Endothelial cell of umbilical vein (primary cell): Measurements from ENCODE around the gene TIGIT. TPM values are rescaled to one million over a fixed set of nuclear protein-coding genes. Genes with fewer than 3 reads are reported as not detected.

Experiments
- BruUV-seq: library from RNA; stranded (reverse); fragments of 400-500 nt; replicated peaks from 2 replicates; lab custom pipeline; 2021; lab: Mats Ljungman, UMichigan
- CTCF ChIA-PET: fragments of 300-600, 350-600 bp; sonication (Branson Sonifier 250); formaldehyde crosslinking; loops from one replicate; lab custom pipeline; 2021; ENCODE audit warnings: antibody characterized with exemption, inconsistent platforms; lab: Charles Lee
- POLR2A ChIA-PET: fragments of 300-600, 350-600 bp; sonication (Branson Sonifier 250); formaldehyde crosslinking; loops from one replicate; lab custom pipeline; 2021; ENCODE audit warnings: antibody characterized with exemption, inconsistent platforms; lab: Charles Lee
- DNase-seq: peaks from one replicate; pipeline ENCODE4 v3.0.0-alpha.2; 2011; ENCODE audit warnings: low read depth, low spot score
- FAIRE-seq: peaks from 2 replicates; lab custom pipeline; 2011; peaks lifted over from hg19 to GRCh38; lab: Jason Lieb, UNC
- H2AFZ ChIP-seq: 2 replicates; pipeline ENCODE4 v1.6.0; 2012; ENCODE audit warnings: low read depth, low read length, control low read depth, inconsistent platforms
- H3K27ac ChIP-seq: 2 replicates; pipeline ENCODE4 v1.5.1; 2011; ENCODE audit warnings: low read depth, mild to moderate bottlenecking, control low read depth, low read length, moderate library complexity; ENCODE audit not compliant: insufficient read depth
- H3K27me3 ChIP-seq, 2 experiments: 2 replicates each; pipeline versions ENCODE4 v1.6.0 to v1.6.1; 2011; ENCODE audit warnings: low read length in 2 of 2, mixed read lengths in 1 of 2; ENCODE audit not compliant: control insufficient read depth in 2 of 2, insufficient read depth in 2 of 2
- H3K36me3 ChIP-seq, 2 experiments: 2 replicates in 1 of 2; 3 replicates in 1 of 2; pipeline ENCODE4 v1.5.1; 2011; ENCODE audit warnings: low read length in 2 of 2, mild to moderate bottlenecking in 1 of 2, moderate library complexity in 1 of 2; ENCODE audit not compliant: control insufficient read depth in 2 of 2, insufficient read depth in 2 of 2; ENCODE audit errors: extremely low read depth in 1 of 2
- H3K4me1 ChIP-seq: 3 replicates; pipeline ENCODE4 v1.5.1; 2011; ENCODE audit warnings: mild to moderate bottlenecking, low read length; ENCODE audit not compliant: control insufficient read depth, insufficient read depth; ENCODE audit errors: extremely low read depth
- H3K4me2 ChIP-seq: 2 replicates; pipeline ENCODE4 v1.6.1; 2011; ENCODE audit warnings: low read length, control low read depth, mixed read lengths; ENCODE audit not compliant: insufficient read depth
- H3K4me3 ChIP-seq, 3 experiments: fragments of 200-600 bp in 1 of 3; sonication (generic), shearing (Covaris generic) in 1 of 3; replicated peaks in 1 of 3; 2 replicates each; pipeline ENCODE4 v1.5.1; 2011 to 2016; ENCODE audit warnings: control low read depth in 3 of 3, low read length in 3 of 3, mild to moderate bottlenecking in 2 of 3, inconsistent platforms in 1 of 3, low read depth in 1 of 3, moderate library complexity in 1 of 3; ENCODE audit not compliant: insufficient read depth in 1 of 3
- H3K79me2 ChIP-seq: 2 replicates; pipeline ENCODE4 v1.6.0; 2012; ENCODE audit warnings: low read length, inconsistent platforms; ENCODE audit not compliant: control insufficient read depth, insufficient read depth
- H3K9ac ChIP-seq: replicated peaks from 2 replicates; pipeline ENCODE3; 2011; ENCODE audit warnings: low read length, control low read depth; ENCODE audit not compliant: insufficient read depth; ENCODE audit errors: extremely low read depth
- H3K9me1 ChIP-seq: replicated peaks from 3 replicates; pipeline ENCODE4 v1.6.0; 2011; ENCODE audit warnings: mild to moderate bottlenecking, low read length; ENCODE audit not compliant: control insufficient read depth, insufficient read depth; ENCODE audit errors: extremely low read depth
- H3K9me3 ChIP-seq: replicated peaks from 2 replicates; pipeline ENCODE4 v1.5.1; 2012; ENCODE audit warnings: low read length, inconsistent platforms; ENCODE audit not compliant: control insufficient read depth, insufficient read depth
- H4K20me1 ChIP-seq: replicated peaks from 2 replicates; pipeline ENCODE3; 2011; ENCODE audit warnings: mild to moderate bottlenecking, low read length; ENCODE audit not compliant: control insufficient read depth, insufficient read depth; ENCODE audit errors: extremely low read depth
- CTCF ChIP-seq, 2 donors: IDR thresholded peaks; 1 replicate in 1 of 2; 2 replicates in 1 of 2; pipeline ENCODE4 v1.5.1; 2011; ENCODE audit warnings: low read length in 2 of 2, mild to moderate bottlenecking in 2 of 2, moderate library complexity in 2 of 2, control low read depth in 1 of 2, inconsistent platforms in 1 of 2, low read depth in 1 of 2; ENCODE audit not compliant: insufficient read depth in 1 of 2; ENCODE audit errors: extremely low read depth in 1 of 2
- EZH2 ChIP-seq: IDR thresholded peaks from 2 replicates; pipeline ENCODE4 v1.6.1; 2012; ENCODE audit warnings: borderline replicate concordance, low read depth, mild to moderate bottlenecking, moderate library complexity, low read length, inconsistent platforms; ENCODE audit not compliant: severe bottlenecking
- FOS ChIP-seq: IDR thresholded peaks from 2 replicates; pipeline ENCODE4 v1.6.1; 2011; ENCODE audit warnings: mild to moderate bottlenecking, low read length, moderate library complexity, borderline replicate concordance; ENCODE audit not compliant: insufficient read depth
- GATA2 ChIP-seq: IDR thresholded peaks from 2 replicates; pipeline ENCODE4 v1.7.0; 2011; ENCODE audit warnings: low read depth, mild to moderate bottlenecking, moderate library complexity, mixed read lengths, low read length; ENCODE audit not compliant: insufficient read length, insufficient read depth
- JUN ChIP-seq: IDR thresholded peaks from 2 replicates; pipeline ENCODE4 v1.6.1; 2011; ENCODE audit warnings: borderline replicate concordance, low read depth; ENCODE audit not compliant: insufficient read length, insufficient read depth
- MAX ChIP-seq: IDR thresholded peaks from 2 replicates; pipeline ENCODE4 v1.6.1; 2011; ENCODE audit not compliant: insufficient read depth, insufficient read length
- MYC ChIP-seq: IDR thresholded peaks from one replicate; pipeline ENCODE4 v1.6.1; 2011; ENCODE audit warnings: mild to moderate bottlenecking, low read depth, low read length
- POLR2A ChIP-seq: IDR thresholded peaks from 2 replicates; pipeline ENCODE4 v1.6.1; 2012; ENCODE audit warnings: low read depth, mild to moderate bottlenecking, control low read depth, low read length
- POLR2AphosphoS5 ChIP-seq: IDR thresholded peaks from 2 replicates; pipeline ENCODE4 v1.6.1; 2012; ENCODE audit warnings: low read depth, mild to moderate bottlenecking, control low read depth, low read length, moderate library complexity; ENCODE audit not compliant: insufficient read depth
- dilution Hi-C: fragments of 300-500 bp; cut with MboI; formaldehyde crosslinking; loops from one replicate; pipeline ENCODE4 v1.15.0; 2019; ENCODE audit warnings: low sequenced_read_pairs; ENCODE audit not compliant: extremely low pct_ligation_motif_present
- intact Hi-C: fragments of 100-400 bp; cut with micrococcal nuclease; formaldehyde crosslinking; loops from one replicate; pipeline ENCODE4 v1.10.0; 2022
- polyA plus RNA-seq, 4 experiments: library from polyadenylated mRNA; depleted of rRNA in 3 of 4; stranded (reverse) in 3 of 4; unstranded in 1 of 4; fragments of >200 nt; gene quantifications; 2 replicates each; pipeline versions ENCODE4 v1.2.1 to v1.2.3, GENCODE V29; 2011 to 2012; ENCODE audit warnings: missing spikeins in 1 of 4
- total RNA-seq: library from RNA; stranded (reverse); gene quantifications from 2 replicates; pipeline ENCODE4 v1.2.3, GENCODE V29; 2021

TIGIT gene
- total and polyA plus RNA-seq, 2 donors (not counting 3 experiments of a cell fraction or from before 2014, with no cell fraction given), result not detected

GRCh38 chr3:114351822-114352145 lies 58.0 kb downstream of the TIGIT start:
- ChIA-PET POLR2A (no interaction called here), CTCF (interaction anchor here (1.4 kb wide), 1 partner anchor 11 kb away, joined by 3 read pairs; no protein-coding TSS in a partner anchor)
- Histone ChIP-seq H3K9me1 (no peaks in the 10 kb centered on the region), H3K4me2 (no peak overlapping the region), H3K27me3 (no peaks in the 10 kb centered on the region), H3K9ac (no peak overlapping the region), H3K4me3 (no peak overlapping the region), H3K4me1 (no peaks in the 10 kb centered on the region), H3K9me3 (no peaks in the 10 kb centered on the region), H3K36me3 (peaks cover 2 to 8% of the 10 kb centered on the region in 2 experiments), H3K27ac (no peak overlapping the region), H3K79me2 (no peaks in the 10 kb centered on the region), H4K20me1 (peaks cover 2% of the 10 kb centered on the region), H2AFZ (no peak overlapping the region)
- no peak for FAIRE-seq
- no peak for TF ChIP-seq POLR2A
- no peak for TF ChIP-seq MAX
- TF ChIP-seq JUN, result no peak
- no peak for TF ChIP-seq POLR2AphosphoS5
- no peak for TF ChIP-seq EZH2
- no peak for TF ChIP-seq CTCF (IDR thresholded peaks at IDR 0.05; ENCODE audit: extremely low read depth in 1 of 2, insufficient read depth in 1 of 2, low read depth in 1 of 2, low read length in 2 of 2)
- no peak for TF ChIP-seq MYC
- TF ChIP-seq GATA2, result no peak
- TF ChIP-seq FOS, result no peak
- dilution Hi-C loops (no loop called here), intact Hi-C loops (no loop called here)
- no peak for DNase-seq
- BruUV-seq, result no TSS peak
